Measurements from ENCODE around the gene LRRC15.

LRRC15 gene

DNA sequence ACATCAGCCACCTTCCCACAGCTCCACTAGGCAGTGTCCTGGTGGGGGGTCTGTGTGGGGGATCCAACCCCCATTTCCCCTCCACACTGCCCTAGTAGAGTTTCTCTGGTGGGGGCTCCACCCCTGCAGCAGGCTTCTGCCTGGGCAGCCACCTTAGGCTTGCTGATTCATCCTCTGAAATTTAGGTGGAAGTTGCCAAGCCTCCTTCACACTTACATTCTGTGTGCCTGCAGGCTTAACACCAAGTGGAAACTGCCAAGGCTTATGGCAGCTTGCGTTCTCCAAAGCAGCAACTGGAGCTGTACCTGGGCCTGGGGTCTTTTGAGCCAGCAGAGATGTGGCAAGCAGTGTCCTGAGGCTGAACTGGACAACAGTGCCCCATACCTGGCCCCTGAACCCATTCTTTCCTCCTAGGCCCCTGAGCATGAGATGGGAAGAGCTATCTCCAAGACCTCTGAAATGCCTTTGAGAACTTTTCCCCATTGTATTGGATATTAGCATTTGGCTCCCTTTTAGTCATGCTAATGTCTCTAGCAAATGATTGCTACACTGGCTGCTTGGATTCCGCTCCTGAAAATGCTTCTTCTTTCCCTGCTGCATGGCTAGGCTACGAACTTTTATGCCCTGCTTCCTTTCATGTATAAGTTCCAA, 50.9 kb downstream of the LRRC15 start:
- peaks cover 7% of the 10 kb centered on the region for H3K79me1 ChIP-seq (ENCODE audit: low read length)
- no peak overlapping the region for H2BK5ac ChIP-seq (ENCODE audit: low read depth, low read length, poor library complexity)
- H3K36me3 ChIP-seq (ENCODE audit: control insufficient read depth in 1 of 2, insufficient read depth in 2 of 2, low read length in 2 of 2): no peaks in the 10 kb centered on the region
- H3K9ac ChIP-seq (ENCODE audit: low read length): no peak overlapping the region
- no peaks in the 10 kb centered on the region for H3K79me2 ChIP-seq (ENCODE audit: control insufficient read depth, insufficient read depth, low read length, poor library complexity)
- no peak overlapping the region for H3K27ac ChIP-seq (ENCODE audit: low read depth, low read length)
- no peak overlapping the region for H2BK12ac ChIP-seq (ENCODE audit: low read length)
- H2AFZ ChIP-seq (ENCODE audit: insufficient read depth, low read length, poor library complexity): no peak overlapping the region
- WGBS (ENCODE audit: extremely low coverage, insufficient coverage, insufficient read length): no CpG with 5 or more reads among the region's 3 CpGs
- H3K14ac ChIP-seq (ENCODE audit: low read length): no peak overlapping the region
- no peak overlapping the region for H3K4ac ChIP-seq (ENCODE audit: low read depth, low read length)
- H4K12ac ChIP-seq (ENCODE audit: low read depth, low read length): no peak overlapping the region
- no peak overlapping the region for H4K91ac ChIP-seq (ENCODE audit: low read depth, low read length)
- no peak overlapping the region for H4K8ac ChIP-seq (ENCODE audit: low read depth, low read length)
- DNase-seq: no peak
- H2AK5ac ChIP-seq (ENCODE audit: low read length): no peak overlapping the region
- H3K4me2 ChIP-seq (ENCODE audit: low read length): no peak overlapping the region
- H3K18ac ChIP-seq (ENCODE audit: low read length): no peak overlapping the region
- no peak overlapping the region for H2BK120ac ChIP-seq (ENCODE audit: insufficient read depth, low read length, poor library complexity)
- peaks cover 7 to 23% of the 10 kb centered on the region in 2 experiments for H3K4me1 ChIP-seq (ENCODE audit: control insufficient read depth in 1 of 2, insufficient read depth in 2 of 2, low read length in 2 of 2)
- peaks cover 6% of the 10 kb centered on the region for H3K27me3 ChIP-seq (ENCODE audit: insufficient read depth, low read length)
- H3K9me3 ChIP-seq (ENCODE audit: insufficient read depth, low read depth, low read length): peaks cover 15% of the 10 kb centered on the region
- H3K23ac ChIP-seq (ENCODE audit: low read length): no peak overlapping the region
- H3K4me3 ChIP-seq (ENCODE audit: low read depth, low read length): no peak overlapping the region

DNA sequence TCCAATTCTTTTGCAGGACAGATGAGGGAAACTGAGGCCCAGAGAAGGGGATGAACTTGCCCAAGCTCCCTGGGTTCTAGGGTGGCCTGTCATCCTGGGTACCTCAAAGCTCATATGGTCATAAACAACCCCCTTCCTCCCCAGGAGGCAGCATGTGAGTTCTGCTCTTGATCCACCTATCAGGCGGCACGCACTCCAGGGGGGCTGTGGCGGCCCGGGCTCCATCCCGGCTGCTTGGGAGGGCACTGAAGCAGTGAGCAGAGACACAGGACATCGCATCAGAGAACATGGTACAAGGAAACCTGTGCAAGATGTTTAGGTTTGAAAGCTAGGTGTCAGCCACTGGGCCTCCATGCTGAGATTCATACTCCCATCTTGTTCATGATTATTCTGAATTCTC, 52.6 kb downstream of the LRRC15 start:
- Histone ChIP-seq H3K23ac (ENCODE audit: low read length) (no peak overlapping the region), H2BK120ac (ENCODE audit: insufficient read depth, low read length, poor library complexity) (no peak overlapping the region), H3K27ac (ENCODE audit: low read depth, low read length) (no peak overlapping the region)

DNA sequence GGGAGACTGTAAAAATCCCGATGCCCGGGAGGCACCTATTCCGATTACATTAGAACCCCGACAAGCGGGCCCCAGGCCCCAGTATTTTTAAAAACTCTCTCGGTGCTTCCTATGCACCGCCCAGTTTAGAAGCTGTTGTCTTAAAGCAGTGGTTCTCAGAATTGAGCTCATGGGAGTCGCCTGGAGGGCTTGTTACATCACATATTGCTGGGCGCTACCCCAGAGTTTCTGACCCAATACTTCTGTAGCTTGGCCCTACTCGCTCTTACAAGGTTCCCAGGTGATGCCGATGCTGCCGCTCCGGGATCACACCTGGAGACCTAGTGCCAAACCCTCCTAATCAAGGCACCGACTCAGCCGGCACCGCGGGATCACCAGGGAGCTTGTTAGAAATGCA, 53.6 kb downstream of the LRRC15 start:
- Histone ChIP-seq H3K9ac (ENCODE audit: low read length) (no peak overlapping the region), H4K91ac (ENCODE audit: low read depth, low read length) (no peak overlapping the region), H3K9me3 (ENCODE audit: insufficient read depth, low read depth, low read length) (peaks cover 15% of the 10 kb centered on the region), H4K8ac (ENCODE audit: low read depth, low read length) (no peak overlapping the region), H2AK5ac (ENCODE audit: low read length) (no peak overlapping the region), H3K27me3 (ENCODE audit: insufficient read depth, low read length) (peaks cover 6% of the 10 kb centered on the region), H3K79me1 (ENCODE audit: low read length) (peaks cover 7% of the 10 kb centered on the region), H3K36me3 (ENCODE audit: control insufficient read depth in 1 of 2, insufficient read depth in 2 of 2, low read length in 2 of 2) (no peaks in the 10 kb centered on the region), H3K4me2 (ENCODE audit: low read length) (peak overlapping the region; percentile 73), H3K4me3 (ENCODE audit: low read depth, low read length) (no peak overlapping the region), H3K18ac (ENCODE audit: low read length) (no peak overlapping the region), H3K14ac (ENCODE audit: low read length) (no peak overlapping the region), H2BK120ac (ENCODE audit: insufficient read depth, low read length, poor library complexity) (no peak overlapping the region), H3K79me2 (ENCODE audit: control insufficient read depth, insufficient read depth, low read length, poor library complexity) (no peaks in the 10 kb centered on the region), H2AFZ (ENCODE audit: insufficient read depth, low read length, poor library complexity) (no peak overlapping the region), H2BK5ac (ENCODE audit: low read depth, low read length, poor library complexity) (no peak overlapping the region), H3K4ac (ENCODE audit: low read depth, low read length) (no peak overlapping the region), H3K27ac (ENCODE audit: low read depth, low read length) (no peak overlapping the region), H4K12ac (ENCODE audit: low read depth, low read length) (no peak overlapping the region), H3K4me1 (ENCODE audit: control insufficient read depth in 1 of 2, insufficient read depth in 2 of 2, low read length in 2 of 2) (peaks cover 17 to 19% of the 10 kb centered on the region in 2 experiments), H3K23ac (ENCODE audit: low read length) (no peak overlapping the region), H2BK12ac (ENCODE audit: low read length) (no peak overlapping the region)
- no peak for DNase-seq
- WGBS (ENCODE audit: extremely low coverage, insufficient coverage, insufficient read length): no CpG with 5 or more reads among the region's 17 CpGs

More for the DNA sequence above, 52.6 kb downstream of the LRRC15 start:
- H4K91ac ChIP-seq (ENCODE audit: low read depth, low read length): no peak overlapping the region
- H3K4me1 ChIP-seq (ENCODE audit: control insufficient read depth in 1 of 2, insufficient read depth in 2 of 2, low read length in 2 of 2): peaks cover 17 to 19% of the 10 kb centered on the region in 2 experiments
- no peaks in the 10 kb centered on the region for H3K79me2 ChIP-seq (ENCODE audit: control insufficient read depth, insufficient read depth, low read length, poor library complexity)
- H2AK5ac ChIP-seq (ENCODE audit: low read length): no peak overlapping the region
- H2BK12ac ChIP-seq (ENCODE audit: low read length): no peak overlapping the region
- H2AFZ ChIP-seq (ENCODE audit: insufficient read depth, low read length, poor library complexity): no peak overlapping the region
- DNase-seq: no peak
- no CpG with 5 or more reads among the region's 6 CpGs for WGBS (ENCODE audit: extremely low coverage, insufficient coverage, insufficient read length)
- H3K79me1 ChIP-seq (ENCODE audit: low read length): peaks cover 7% of the 10 kb centered on the region
- H4K8ac ChIP-seq (ENCODE audit: low read depth, low read length): no peak overlapping the region
- no peak overlapping the region for H3K18ac ChIP-seq (ENCODE audit: low read length)
- H3K14ac ChIP-seq (ENCODE audit: low read length): no peak overlapping the region
- H3K9me3 ChIP-seq (ENCODE audit: insufficient read depth, low read depth, low read length): peaks cover 15% of the 10 kb centered on the region
- H2BK5ac ChIP-seq (ENCODE audit: low read depth, low read length, poor library complexity): no peak overlapping the region
- peaks cover 6% of the 10 kb centered on the region for H3K27me3 ChIP-seq (ENCODE audit: insufficient read depth, low read length)
- no peak overlapping the region for H4K12ac ChIP-seq (ENCODE audit: low read depth, low read length)
- H3K4me2 ChIP-seq (ENCODE audit: low read length): no peak overlapping the region
- no peak overlapping the region for H3K9ac ChIP-seq (ENCODE audit: low read length)
- no peak overlapping the region for H3K4me3 ChIP-seq (ENCODE audit: low read depth, low read length)
- H3K4ac ChIP-seq (ENCODE audit: low read depth, low read length): no peak overlapping the region
- H3K36me3 ChIP-seq (ENCODE audit: control insufficient read depth in 1 of 2, insufficient read depth in 2 of 2, low read length in 2 of 2): no peaks in the 10 kb centered on the region

DNA sequence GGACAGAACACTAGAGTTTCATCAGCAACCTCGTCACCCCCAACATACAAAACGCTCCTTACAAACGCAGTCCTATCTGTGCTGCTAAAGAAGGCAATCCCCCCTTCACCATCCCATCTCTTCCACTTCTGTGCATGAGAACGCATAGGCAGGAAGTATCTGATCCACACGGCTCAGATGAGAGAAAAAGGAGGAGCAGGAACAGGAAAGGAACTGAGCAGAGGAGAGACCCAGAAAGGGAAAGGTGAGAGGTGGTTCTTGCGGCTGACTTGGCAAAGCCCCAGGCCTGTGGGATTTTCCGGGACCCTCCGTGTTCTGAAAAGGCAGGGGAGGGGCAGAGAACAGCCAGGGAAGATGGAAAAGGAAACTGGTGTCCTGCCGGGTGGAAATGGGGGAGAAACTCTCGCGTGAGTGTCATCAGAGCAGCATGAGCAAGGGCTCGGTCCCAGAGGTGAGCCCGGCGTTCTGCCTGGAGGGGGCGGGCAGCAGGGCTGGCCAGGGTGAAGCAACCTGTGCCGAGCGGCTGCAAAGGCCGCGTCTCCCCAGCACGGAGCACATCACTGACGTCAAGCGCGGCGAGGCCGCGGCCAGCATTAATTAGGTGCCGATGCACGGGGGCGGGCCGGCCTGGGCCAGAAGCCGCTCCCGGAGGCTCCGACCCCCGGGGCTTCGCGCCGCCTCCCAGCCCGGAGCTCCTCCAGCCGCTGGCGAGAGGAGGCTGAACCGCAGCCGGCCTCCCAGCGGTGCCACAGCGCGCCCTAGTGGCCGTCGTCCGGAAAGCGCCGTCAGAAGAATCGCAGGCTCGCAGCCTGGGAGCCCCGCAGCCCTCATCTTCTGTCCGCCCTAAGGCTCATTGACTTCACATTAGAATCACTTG, 54.2 kb downstream of the LRRC15 start:
- peak; percentile 78 to 93 for DNase-seq
- Histone ChIP-seq H3K4me2 (ENCODE audit: low read length) (peak overlapping the region; percentile 73), H3K18ac (ENCODE audit: low read length) (peak overlapping the region; percentile 37), H4K8ac (ENCODE audit: low read depth, low read length) (peak overlapping the region; percentile 73), H3K27ac (ENCODE audit: low read depth, low read length) (peak overlapping the region; percentile 34), H2AK5ac (ENCODE audit: low read length) (no peak overlapping the region), H2BK5ac (ENCODE audit: low read depth, low read length, poor library complexity) (peak overlapping the region; percentile 55), H3K79me2 (ENCODE audit: control insufficient read depth, insufficient read depth, low read length, poor library complexity) (no peaks in the 10 kb centered on the region), H3K4me3 (ENCODE audit: low read depth, low read length) (peak overlapping the region; percentile 53), H3K23ac (ENCODE audit: low read length) (no peak overlapping the region), H2BK12ac (ENCODE audit: low read length) (peak overlapping the region; percentile 51), H2AFZ (ENCODE audit: insufficient read depth, low read length, poor library complexity) (peak overlapping the region; percentile 32), H3K4me1 (ENCODE audit: control insufficient read depth in 1 of 2, insufficient read depth in 2 of 2, low read length in 2 of 2) (peaks cover 17 to 19% of the 10 kb centered on the region in 2 experiments), H3K27me3 (ENCODE audit: insufficient read depth, low read length) (peaks cover 6% of the 10 kb centered on the region), H3K4ac (ENCODE audit: low read depth, low read length) (peak overlapping the region; percentile 21), H3K79me1 (ENCODE audit: low read length) (peaks cover 7% of the 10 kb centered on the region), H4K91ac (ENCODE audit: low read depth, low read length) (peak overlapping the region; percentile 84), H4K12ac (ENCODE audit: low read depth, low read length) (no peak overlapping the region), H2BK120ac (ENCODE audit: insufficient read depth, low read length, poor library complexity) (peak overlapping the region; percentile 65), H3K9me3 (ENCODE audit: insufficient read depth, low read depth, low read length) (peaks cover 15% of the 10 kb centered on the region), H3K36me3 (ENCODE audit: control insufficient read depth in 1 of 2, insufficient read depth in 2 of 2, low read length in 2 of 2) (no peaks in the 10 kb centered on the region), H3K9ac (ENCODE audit: low read length) (no peak overlapping the region), H3K14ac (ENCODE audit: low read length) (peak overlapping the region; percentile 43)
- no CpG with 5 or more reads among the region's 54 CpGs for WGBS (ENCODE audit: extremely low coverage, insufficient coverage, insufficient read length)

All from trophoblast cell (in vitro differentiated cells and primary cell).